Hematopoietic multipotent progenitor cell treated with erythropoietin and hydrocortisone succinate and interleukin-3 and kit ligand, for 4 days (in vitro differentiated cells): ENCODE data around the gene MMP17.

Experiments
- DNase-seq: peaks from one replicate; pipeline ENCODE4 v3.0.0-alpha.2; 2015

MMP17 gene

DNA sequence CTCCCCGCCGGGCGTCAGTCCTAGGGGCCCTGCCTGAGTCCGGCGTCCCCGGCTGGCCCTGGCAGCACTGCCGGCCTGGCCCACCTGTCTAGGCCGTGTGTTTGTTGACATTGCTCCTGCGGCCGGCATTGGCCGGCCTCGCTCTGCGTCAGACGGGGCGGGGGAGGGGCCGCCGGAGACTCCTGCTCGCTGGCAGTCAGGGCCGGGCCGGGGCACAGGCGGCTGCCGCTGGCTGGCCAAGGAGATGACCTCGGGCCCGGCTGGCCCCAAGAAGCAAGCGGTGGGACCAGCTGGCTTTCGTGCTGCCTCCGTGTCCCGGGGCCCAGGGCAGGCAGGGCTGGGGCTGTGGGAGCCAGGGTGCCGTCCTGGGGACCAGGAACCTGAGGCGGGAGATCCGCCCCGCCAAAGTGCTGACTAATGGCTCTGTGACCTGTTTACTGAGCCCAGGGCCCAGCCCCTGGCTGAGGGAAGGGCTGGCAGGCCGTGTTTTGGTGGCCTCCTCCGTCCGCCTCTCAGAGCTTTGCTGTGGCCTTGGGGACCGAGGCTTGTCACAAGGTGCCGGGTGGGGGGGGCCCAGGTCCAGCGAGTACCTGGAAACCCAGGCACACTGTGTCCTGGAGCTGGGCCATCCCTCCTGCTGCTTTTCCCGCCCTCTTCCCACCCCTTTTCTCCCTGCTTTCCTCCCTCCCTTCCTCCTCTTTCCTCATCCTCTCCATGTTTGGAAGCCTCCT, 68.1 kb downstream of the MMP17 start:
- peak; percentile 89 for DNase-seq

DNA sequence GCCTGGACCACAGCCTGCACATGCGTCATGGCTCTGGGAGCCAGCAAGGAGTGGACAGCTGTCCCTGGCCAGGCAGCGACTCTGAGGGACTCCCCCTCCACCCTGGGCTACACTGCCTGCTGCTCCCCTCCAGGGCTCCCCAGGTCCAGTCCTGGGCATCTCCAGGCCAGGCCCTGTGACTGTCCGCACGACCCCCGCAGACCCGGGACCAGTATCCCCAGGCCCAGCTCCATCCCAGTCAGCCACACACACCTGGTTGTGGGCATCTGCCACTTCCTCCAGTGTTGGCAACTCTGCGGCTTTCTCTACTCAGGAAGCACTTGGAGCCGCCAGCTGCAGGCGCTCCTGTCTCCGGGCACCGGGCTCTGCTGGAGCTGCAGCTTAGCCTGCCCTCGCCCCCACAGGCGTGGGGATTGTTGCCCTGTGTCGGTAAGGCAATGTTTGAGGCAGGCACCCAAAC, 68.6 kb downstream of the MMP17 start:
- peak; percentile 68 for DNase-seq

DNA sequence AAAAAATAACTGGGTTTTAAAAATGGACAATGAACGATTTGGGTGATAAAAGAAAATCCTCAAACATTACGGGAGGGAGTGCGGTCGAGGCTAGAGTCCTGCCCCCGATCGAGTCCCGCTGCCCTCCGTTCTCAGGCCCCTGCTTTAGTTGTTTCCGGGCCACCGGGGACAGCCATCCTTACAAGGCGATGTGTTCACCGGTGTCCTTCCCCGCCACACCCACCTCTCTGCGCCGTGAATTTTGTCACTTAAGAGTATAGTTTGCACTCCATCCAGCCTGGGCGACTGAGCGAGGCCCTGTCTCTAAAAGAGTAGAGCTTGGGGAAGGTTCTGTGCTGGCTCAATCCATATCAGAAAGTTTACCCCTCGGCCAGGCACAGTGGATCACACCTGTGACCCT, 69.1 kb downstream of the MMP17 start:
- no peak for DNase-seq

DNA sequence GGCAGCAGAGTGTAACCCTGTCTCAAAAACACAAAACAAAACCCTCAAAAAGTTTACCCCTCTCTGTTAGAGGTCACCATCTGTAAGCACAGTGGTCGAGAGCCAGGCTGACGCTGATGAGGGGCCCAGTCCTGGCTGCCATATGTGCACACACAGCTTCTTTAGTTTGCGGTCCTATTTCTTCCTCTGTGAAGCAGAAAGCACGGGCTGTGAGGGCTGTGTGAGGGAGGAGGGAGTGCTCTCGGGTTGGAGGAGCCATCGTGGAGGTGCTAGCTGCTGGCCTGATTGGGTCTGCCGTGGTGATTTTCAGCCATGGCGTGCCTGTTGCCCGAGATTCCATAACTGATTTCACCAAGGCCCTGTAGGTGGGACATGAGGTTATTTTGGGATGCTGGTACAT, 69.7 kb downstream of the MMP17 start:
- no peak for DNase-seq

DNA sequence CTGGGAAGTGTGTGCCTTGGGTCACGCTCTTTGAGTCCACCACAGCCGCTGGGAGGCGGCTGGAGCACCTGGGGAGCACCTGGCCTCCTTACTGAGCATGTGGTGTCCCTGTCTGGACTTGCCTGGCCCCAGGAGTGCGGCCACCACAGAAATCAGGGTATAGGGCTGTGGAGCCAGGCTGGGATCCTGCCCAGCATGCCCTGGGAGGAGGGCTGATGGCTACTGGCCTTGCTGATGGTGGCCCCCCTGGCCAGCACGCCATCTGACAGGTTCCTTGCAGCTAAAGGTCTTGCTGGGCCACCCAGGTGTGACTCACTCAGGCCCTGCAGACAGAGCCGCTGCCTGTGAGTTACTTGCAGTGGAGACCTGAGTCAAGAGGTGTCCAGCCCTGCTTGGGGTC, 72.2 kb downstream of the MMP17 start:
- no peak for DNase-seq
